Measurements from ENCODE around the gene FHIT.

FHIT gene

GRCh38 chr3:60079076-60079475, 1172.2 kb downstream of the FHIT start:
- Histone ChIP-seq H3K9me3 (ENCODE audit: insufficient read depth, low read length) (no peaks in the 10 kb centered on the region), H3K27me3 (ENCODE audit: insufficient read depth, insufficient read length) (no peaks in the 10 kb centered on the region), H3K36me3 (ENCODE audit: insufficient read depth, insufficient read length, low read length) (no peaks in the 10 kb centered on the region), H3K4me3 (ENCODE audit: insufficient read length, low read depth) (no peak overlapping the region), H3K4me1 (ENCODE audit: insufficient read depth, insufficient read length) (no peaks in the 10 kb centered on the region), H3K9ac (ENCODE audit: insufficient read length, low read depth) (no peak overlapping the region)
- TF ChIP-seq YY1 (IDR thresholded peaks at IDR 0.05; ENCODE audit: insufficient read depth, insufficient read length), result no peak
- TF ChIP-seq SUZ12 (IDR thresholded peaks at IDR 0.05; ENCODE audit: extremely low read depth, insufficient read depth, insufficient read length), result no peak
- TF ChIP-seq ZNF274 (IDR thresholded peaks at IDR 0.05; ENCODE audit: low read depth, low read length), result no peak
- DNase-seq (ENCODE audit: low read depth, low spot score), result no peak

GRCh38 chr3:60076331-60076730, 1174.9 kb downstream of the FHIT start:
- H3K4me1 ChIP-seq (ENCODE audit: insufficient read depth, insufficient read length), result no peaks in the 10 kb centered on the region
- H3K9me3 ChIP-seq (ENCODE audit: insufficient read depth, low read length), result no peaks in the 10 kb centered on the region
- no peak for DNase-seq (ENCODE audit: low read depth, low spot score)
- no peaks in the 10 kb centered on the region for H3K27me3 ChIP-seq (ENCODE audit: insufficient read depth, insufficient read length)
- H3K9ac ChIP-seq (ENCODE audit: insufficient read length, low read depth), result no peak overlapping the region
- no peak overlapping the region for H3K4me3 ChIP-seq (ENCODE audit: insufficient read length, low read depth)
- no peaks in the 10 kb centered on the region for H3K36me3 ChIP-seq (ENCODE audit: insufficient read depth, insufficient read length, low read length)
- no peak for TF ChIP-seq SUZ12 (IDR thresholded peaks at IDR 0.05; ENCODE audit: extremely low read depth, insufficient read depth, insufficient read length)

- no peaks in the 10 kb centered on the region for H3K27me3 ChIP-seq (ENCODE audit: insufficient read depth, insufficient read length)
- H3K9me3 ChIP-seq (ENCODE audit: insufficient read depth, low read length), result no peaks in the 10 kb centered on the region
- H3K9ac ChIP-seq (ENCODE audit: insufficient read length, low read depth), result no peak overlapping the region
- H3K4me1 ChIP-seq (ENCODE audit: insufficient read depth, insufficient read length), result no peaks in the 10 kb centered on the region
- no peak for DNase-seq (ENCODE audit: low read depth, low spot score)
- no peak for TF ChIP-seq SUZ12 (IDR thresholded peaks at IDR 0.05; ENCODE audit: extremely low read depth, insufficient read depth, insufficient read length)
- TF ChIP-seq YY1 (IDR thresholded peaks at IDR 0.05; ENCODE audit: insufficient read depth, insufficient read length), result no peak
- TF ChIP-seq ZNF274 (IDR thresholded peaks at IDR 0.05; ENCODE audit: low read depth, low read length), result no peak
- H3K4me3 ChIP-seq (ENCODE audit: insufficient read length, low read depth), result no peak overlapping the region
- H3K36me3 ChIP-seq (ENCODE audit: insufficient read depth, insufficient read length, low read length), result no peaks in the 10 kb centered on the region
These were observed 1177.3 kb downstream of the FHIT start for GRCh38 chr3:60073942-60074341.

GRCh38 chr3:60073228-60073627, 1178.0 kb downstream of the FHIT start:
- TF ChIP-seq ZNF274 (IDR thresholded peaks at IDR 0.05; ENCODE audit: low read depth, low read length) (no peak), SUZ12 (IDR thresholded peaks at IDR 0.05; ENCODE audit: extremely low read depth, insufficient read depth, insufficient read length) (no peak), YY1 (IDR thresholded peaks at IDR 0.05; ENCODE audit: insufficient read depth, insufficient read length) (no peak)
- H3K9me3 ChIP-seq (ENCODE audit: insufficient read depth, low read length), result no peaks in the 10 kb centered on the region
- H3K36me3 ChIP-seq (ENCODE audit: insufficient read depth, insufficient read length, low read length), result no peaks in the 10 kb centered on the region
- H3K27me3 ChIP-seq (ENCODE audit: insufficient read depth, insufficient read length), result no peaks in the 10 kb centered on the region
- no peaks in the 10 kb centered on the region for H3K4me1 ChIP-seq (ENCODE audit: insufficient read depth, insufficient read length)
- H3K4me3 ChIP-seq (ENCODE audit: insufficient read length, low read depth), result no peak overlapping the region
- DNase-seq (ENCODE audit: low read depth, low spot score), result no peak
- no peak overlapping the region for H3K9ac ChIP-seq (ENCODE audit: insufficient read length, low read depth)

GRCh38 chr3:60070366-60070765, 1180.9 kb downstream of the FHIT start:
- H3K9me3 ChIP-seq (ENCODE audit: insufficient read depth, low read length), result no peaks in the 10 kb centered on the region
- H3K27me3 ChIP-seq (ENCODE audit: insufficient read depth, insufficient read length), result no peaks in the 10 kb centered on the region
- no peak overlapping the region for H3K4me3 ChIP-seq (ENCODE audit: insufficient read length, low read depth)
- no peaks in the 10 kb centered on the region for H3K4me1 ChIP-seq (ENCODE audit: insufficient read depth, insufficient read length)
- H3K9ac ChIP-seq (ENCODE audit: insufficient read length, low read depth), result no peak overlapping the region
- DNase-seq (ENCODE audit: low read depth, low spot score), result no peak
- no peaks in the 10 kb centered on the region for H3K36me3 ChIP-seq (ENCODE audit: insufficient read depth, insufficient read length, low read length)
- TF ChIP-seq ZNF274 (IDR thresholded peaks at IDR 0.05; ENCODE audit: low read depth, low read length) (no peak), SUZ12 (IDR thresholded peaks at IDR 0.05; ENCODE audit: extremely low read depth, insufficient read depth, insufficient read length) (no peak), YY1 (IDR thresholded peaks at IDR 0.05; ENCODE audit: insufficient read depth, insufficient read length) (no peak)

GRCh38 chr3:60065227-60065868, 1185.9 kb downstream of the FHIT start:
- no peaks in the 10 kb centered on the region for H3K36me3 ChIP-seq (ENCODE audit: insufficient read depth, insufficient read length, low read length)
- no peak overlapping the region for H3K4me3 ChIP-seq (ENCODE audit: insufficient read length, low read depth)
- no peaks in the 10 kb centered on the region for H3K9me3 ChIP-seq (ENCODE audit: insufficient read depth, low read length)
- no peak for TF ChIP-seq YY1 (IDR thresholded peaks at IDR 0.05; ENCODE audit: insufficient read depth, insufficient read length)
- no peak for TF ChIP-seq ZNF274 (IDR thresholded peaks at IDR 0.05; ENCODE audit: low read depth, low read length)
- no peak for TF ChIP-seq SUZ12 (IDR thresholded peaks at IDR 0.05; ENCODE audit: extremely low read depth, insufficient read depth, insufficient read length)
- H3K27me3 ChIP-seq (ENCODE audit: insufficient read depth, insufficient read length), result no peaks in the 10 kb centered on the region
- DNase-seq (ENCODE audit: low read depth, low spot score), result no peak
- H3K4me1 ChIP-seq (ENCODE audit: insufficient read depth, insufficient read length), result no peaks in the 10 kb centered on the region
- H3K9ac ChIP-seq (ENCODE audit: insufficient read length, low read depth), result no peak overlapping the region

GRCh38 chr3:60064210-60065178, 1186.8 kb downstream of the FHIT start:
- TF ChIP-seq ZNF274 (IDR thresholded peaks at IDR 0.05; ENCODE audit: low read depth, low read length) (no peak), SUZ12 (IDR thresholded peaks at IDR 0.05; ENCODE audit: extremely low read depth, insufficient read depth, insufficient read length) (no peak), YY1 (IDR thresholded peaks at IDR 0.05; ENCODE audit: insufficient read depth, insufficient read length) (no peak)
- no peak for DNase-seq (ENCODE audit: low read depth, low spot score)
- H3K4me1 ChIP-seq (ENCODE audit: insufficient read depth, insufficient read length), result no peaks in the 10 kb centered on the region
- H3K9ac ChIP-seq (ENCODE audit: insufficient read length, low read depth), result no peak overlapping the region
- H3K36me3 ChIP-seq (ENCODE audit: insufficient read depth, insufficient read length, low read length), result no peaks in the 10 kb centered on the region
- no peaks in the 10 kb centered on the region for H3K27me3 ChIP-seq (ENCODE audit: insufficient read depth, insufficient read length)
- H3K4me3 ChIP-seq (ENCODE audit: insufficient read length, low read depth), result no peak overlapping the region
- H3K9me3 ChIP-seq (ENCODE audit: insufficient read depth, low read length), result no peaks in the 10 kb centered on the region
